Esophagus squamous epithelium (tissue), 5 donors: ENCODE measurements around the gene GPC5. TPM values are rescaled to one million over a fixed set of nuclear protein-coding genes. Genes with fewer than 3 reads are reported as not detected.

ENCODE experiments used
- DNase-seq: peaks from one replicate; lab custom pipeline; 2025; lab: John Stamatoyannopoulos, UW
- H3K27ac ChIP-seq, 4 donors: fragments of 200-600 bp; sonication (generic); one replicate each; pipeline ENCODE4 v1.5.1; 2016 to 2019; ENCODE audit warnings: mild to moderate bottlenecking in 1 of 4
- H3K27me3 ChIP-seq, 4 donors: fragments of 200-600 bp; sonication (generic); 1 replicate in 3 of 4; 2 replicates in 1 of 4; pipeline versions ENCODE4 v1.5.1 to v1.6.0; 2017 to 2021; ENCODE audit warnings: antibody characterized with exemption in 1 of 4
- H3K36me3 ChIP-seq, 3 donors: fragments of 200-600 bp; sonication (generic); one replicate each; pipeline ENCODE4 v1.5.1; 2016 to 2019
- H3K4me1 ChIP-seq, 3 donors: fragments of 200-600 bp; sonication (generic); one replicate each; pipeline ENCODE4 v1.5.1; 2017 to 2019
- H3K4me3 ChIP-seq, 4 donors: fragments of 200-600 bp; sonication (generic); 1 replicate in 3 of 4; 2 replicates in 1 of 4; pipeline ENCODE4 v1.5.1; 2016 to 2019; ENCODE audit warnings: mild to moderate bottlenecking in 2 of 4, moderate library complexity in 1 of 4
- H3K9me3 ChIP-seq, 3 donors: fragments of 200-600 bp; sonication (generic); one replicate each; pipeline ENCODE4 v1.5.1; 2016 to 2019
- CTCF ChIP-seq, 6 experiments: fragments of 450-650 bp in 4 of 6; fragments of 200-600 bp in 2 of 6; sonication (generic) in 2 of 6; IDR thresholded peaks; one replicate each; pipeline ENCODE4 v1.5.1; 2016 to 2019; ENCODE audit warnings: antibody characterized with exemption in 6 of 6, mild to moderate bottlenecking in 4 of 6, moderate library complexity in 4 of 6
- POLR2A ChIP-seq, 4 donors: fragments of 450-650 bp; IDR thresholded peaks; one replicate each; pipeline ENCODE4 v1.6.1; 2017; ENCODE audit warnings: antibody characterized with exemption in 4 of 4, mild to moderate bottlenecking in 4 of 4, moderate library complexity in 3 of 4
- WGBS, 2 donors: methylation state at CpG; one replicate each; pipeline ENCODE4 v1.1.5; 2018; 5-methylcytosine and 5-hydroxymethylcytosine counted together
- intact Hi-C: fragments of 100-400 bp; cut with DNase I; formaldehyde crosslinking; loops from one replicate; pipeline ENCODE4 v1.15.0; 2022
- total RNA-seq, 4 donors: library from RNA; depleted of rRNA; stranded (reverse); fragments of >200 nt; gene quantifications; one replicate each; pipeline ENCODE4 v1.1.0, GENCODE V29; 2016
- donor health status: DM: yes; HTN: yes; CAD: no.

Gene GPC5
- total RNA-seq, 4 donors from 2014 or later, result not detected

- TF ChIP-seq CTCF (IDR thresholded peaks at IDR 0.05) (no peak), POLR2A (IDR thresholded peaks at IDR 0.05) (no peak)
- H3K4me3 ChIP-seq, result no peak overlapping the region
- H3K27ac ChIP-seq, result no peak overlapping the region
- intact Hi-C loops, result no loop called here
- no peak for DNase-seq
- H3K27me3 ChIP-seq, result no peaks in the 10 kb centered on the region
- no peaks in the 10 kb centered on the region for H3K36me3 ChIP-seq
- no peaks in the 10 kb centered on the region for H3K4me1 ChIP-seq
- no peaks in the 10 kb centered on the region for H3K9me3 ChIP-seq
- 59 to 61% methylated on average over 3 of the region's 3 CpGs for WGBS, 2 donors
Measured at GRCh38 chr13:92727118-92727517, 1328.7 kb downstream of the GPC5 start.

- Histone ChIP-seq H3K4me3 (no peak overlapping the region), H3K4me1 (no peaks in the 10 kb centered on the region), H3K36me3 (no peaks in the 10 kb centered on the region), H3K27me3 (no peaks in the 10 kb centered on the region), H3K27ac (no peak overlapping the region), H3K9me3 (no peaks in the 10 kb centered on the region)
- WGBS, 2 donors, result 72 to 77% methylated on average over 1 of the region's 1 CpG
- TF ChIP-seq POLR2A (IDR thresholded peaks at IDR 0.05) (no peak), CTCF (IDR thresholded peaks at IDR 0.05) (no peak)
- no peak for DNase-seq
- intact Hi-C loops, result no loop called here
Measured at GRCh38 chr13:92734068-92734467, 1335.6 kb downstream of the GPC5 start.

- DNase-seq, result no peak
- WGBS, 2 donors, result 67 to 69% methylated on average over 1 of the region's 1 CpG
- Histone ChIP-seq H3K36me3 (no peaks in the 10 kb centered on the region), H3K9me3 (no peaks in the 10 kb centered on the region), H3K27me3 (no peaks in the 10 kb centered on the region), H3K4me3 (no peak overlapping the region), H3K27ac (no peak overlapping the region), H3K4me1 (no peaks in the 10 kb centered on the region)
- TF ChIP-seq POLR2A (IDR thresholded peaks at IDR 0.05) (no peak), CTCF (IDR thresholded peaks at IDR 0.05) (no peak)
- intact Hi-C loops, result no loop called here
Measured at GRCh38 chr13:92734545-92734944, 1336.1 kb downstream of the GPC5 start.

- intact Hi-C loops, result no loop called here
- Histone ChIP-seq H3K4me3 (no peak overlapping the region), H3K27ac (no peak overlapping the region), H3K27me3 (no peaks in the 10 kb centered on the region), H3K36me3 (no peaks in the 10 kb centered on the region), H3K9me3 (no peaks in the 10 kb centered on the region), H3K4me1 (no peaks in the 10 kb centered on the region)
- DNase-seq, result no peak
- no peak for TF ChIP-seq CTCF (IDR thresholded peaks at IDR 0.05)
- TF ChIP-seq POLR2A (IDR thresholded peaks at IDR 0.05), result no peak
- WGBS, 2 donors, result 83 to 86% methylated on average over 1 of the region's 1 CpG
Measured at GRCh38 chr13:92735909-92736308, 1337.5 kb downstream of the GPC5 start.

DNA sequence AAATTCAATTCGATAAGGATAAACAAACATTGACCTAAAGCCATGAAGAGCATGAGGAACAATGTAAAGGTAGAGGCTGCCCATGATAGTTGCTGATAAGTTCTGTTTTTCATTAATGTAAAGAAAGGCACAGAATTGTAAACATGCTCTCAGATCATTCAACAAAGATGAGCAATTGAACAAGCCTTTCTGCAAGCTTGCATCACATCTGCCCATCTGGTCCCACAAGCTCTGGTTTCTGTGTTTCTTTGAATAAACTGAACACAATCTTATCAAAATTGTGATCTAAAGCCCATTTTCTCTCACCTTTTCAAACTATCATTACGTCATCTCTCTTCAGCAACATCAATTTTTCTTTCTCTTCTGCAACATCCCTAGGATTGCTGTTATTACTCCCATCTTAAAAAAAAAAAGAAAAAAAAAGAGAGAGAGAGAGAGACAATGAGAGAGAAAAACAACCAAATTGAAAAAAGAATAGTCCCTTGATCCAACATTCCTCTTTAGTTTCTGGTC is 1340.9 kb downstream of the GPC5 start:
- 31 to 37% methylated on average over 2 of the region's 2 CpGs for WGBS, 2 donors
- intact Hi-C loops, result no loop called here
- Histone ChIP-seq H3K36me3 (no peaks in the 10 kb centered on the region), H3K4me1 (no peaks in the 10 kb centered on the region), H3K27me3 (no peaks in the 10 kb centered on the region), H3K4me3 (no peak overlapping the region), H3K9me3 (no peaks in the 10 kb centered on the region), H3K27ac (no peak overlapping the region)
- TF ChIP-seq POLR2A (IDR thresholded peaks at IDR 0.05), result no peak
- no peak for TF ChIP-seq CTCF (IDR thresholded peaks at IDR 0.05)
- DNase-seq, result no peak
